Uterus (tissue), 2 donors: Measurements from ENCODE around the gene ACTMAP.

ENCODE experiments used
- POLR2A ChIP-seq, 2 donors: fragments of 450-650 bp; IDR thresholded peaks; one replicate each; pipeline ENCODE4 v1.6.1; 2016; ENCODE audit warnings: antibody characterized with exemption in 2 of 2, mild to moderate bottlenecking in 1 of 2, moderate library complexity in 1 of 2
- TF ChIP-seq, protein P1 (sequence below), 4 experiments: fragments of 200-600 bp in 2 of 4; fragments of 450-650 bp in 2 of 4; sonication (generic) in 2 of 4; IDR thresholded peaks; one replicate each; pipeline ENCODE4 v1.5.1; 2016 to 2019; ENCODE audit warnings: antibody characterized with exemption in 4 of 4, mild to moderate bottlenecking in 2 of 4, moderate library complexity in 1 of 4

DNA sequence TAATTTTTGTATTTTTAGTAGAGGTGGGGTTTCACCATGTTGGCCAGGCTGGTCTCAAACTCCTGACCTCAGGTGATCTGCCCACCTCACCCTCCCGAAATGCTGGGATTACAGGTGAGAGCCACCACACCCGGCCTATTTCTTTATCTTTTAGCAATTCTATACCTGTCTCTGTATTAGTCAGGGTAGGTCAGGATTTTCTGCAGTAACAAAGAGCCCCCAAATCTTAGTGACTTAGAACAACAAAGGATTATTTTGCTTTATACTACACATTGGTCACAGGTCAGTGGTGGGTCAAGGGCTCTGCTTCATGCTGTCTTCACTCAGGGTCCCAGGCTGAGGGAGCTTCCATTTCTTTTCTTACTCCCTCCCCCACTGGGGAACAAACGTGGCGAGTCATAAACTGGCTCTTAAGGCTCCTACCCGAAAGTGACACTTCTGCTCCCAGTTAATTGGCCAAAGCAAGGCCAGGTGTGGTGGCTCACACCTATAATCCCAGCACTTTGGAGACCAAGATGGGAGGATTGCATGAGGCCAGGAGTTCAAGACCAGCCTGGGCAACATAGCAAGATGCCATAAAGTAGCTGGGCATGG is 26.5 kb downstream of the ACTMAP start:
- TF ChIP-seq, protein P1, sequence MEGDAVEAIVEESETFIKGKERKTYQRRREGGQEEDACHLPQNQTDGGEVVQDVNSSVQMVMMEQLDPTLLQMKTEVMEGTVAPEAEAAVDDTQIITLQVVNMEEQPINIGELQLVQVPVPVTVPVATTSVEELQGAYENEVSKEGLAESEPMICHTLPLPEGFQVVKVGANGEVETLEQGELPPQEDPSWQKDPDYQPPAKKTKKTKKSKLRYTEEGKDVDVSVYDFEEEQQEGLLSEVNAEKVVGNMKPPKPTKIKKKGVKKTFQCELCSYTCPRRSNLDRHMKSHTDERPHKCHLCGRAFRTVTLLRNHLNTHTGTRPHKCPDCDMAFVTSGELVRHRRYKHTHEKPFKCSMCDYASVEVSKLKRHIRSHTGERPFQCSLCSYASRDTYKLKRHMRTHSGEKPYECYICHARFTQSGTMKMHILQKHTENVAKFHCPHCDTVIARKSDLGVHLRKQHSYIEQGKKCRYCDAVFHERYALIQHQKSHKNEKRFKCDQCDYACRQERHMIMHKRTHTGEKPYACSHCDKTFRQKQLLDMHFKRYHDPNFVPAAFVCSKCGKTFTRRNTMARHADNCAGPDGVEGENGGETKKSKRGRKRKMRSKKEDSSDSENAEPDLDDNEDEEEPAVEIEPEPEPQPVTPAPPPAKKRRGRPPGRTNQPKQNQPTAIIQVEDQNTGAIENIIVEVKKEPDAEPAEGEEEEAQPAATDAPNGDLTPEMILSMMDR (IDR thresholded peaks at IDR 0.05), result no peak
- TF ChIP-seq POLR2A (IDR thresholded peaks at IDR 0.05), result no peak
